GM20000 (cell line): Measurements from ENCODE around the gene MKRN2OS.

Source experiments
- DNase-seq: peaks from one replicate; pipeline ENCODE4 v3.0.0; 2012; ENCODE audit warnings: low spot score
- CTCF ChIP-seq: IDR thresholded peaks from 2 replicates; pipeline ENCODE4 v1.5.1; 2012; ENCODE audit warnings: mild to moderate bottlenecking, control low read depth; ENCODE audit errors: extremely low read depth, missing control alignments

MKRN2OS gene

GRCh38 chr3:12515631-12516030 is 29.7 kb downstream of the MKRN2OS start:
- no peak for TF ChIP-seq CTCF
- no peak for DNase-seq

GRCh38 chr3:12513694-12514446 is 31.4 kb downstream of the MKRN2OS start:
- no peak for TF ChIP-seq CTCF

GRCh38 chr3:12512534-12513118 is 32.7 kb downstream of the MKRN2OS start:
- no peak for DNase-seq
- TF ChIP-seq CTCF: no peak

More at GRCh38 chr3:12513694-12514446, 31.4 kb downstream of the MKRN2OS start:
- no peak for DNase-seq

GRCh38 chr3:12509466-12509865 is 35.8 kb downstream of the MKRN2OS start:
- DNase-seq: no peak
- no peak for TF ChIP-seq CTCF

- no peak for DNase-seq
- TF ChIP-seq CTCF: no peak
These were observed 37.0 kb downstream of the MKRN2OS start for GRCh38 chr3:12508291-12508700.

- no peak for TF ChIP-seq CTCF
- no peak for DNase-seq
These were observed 37.6 kb downstream of the MKRN2OS start for GRCh38 chr3:12507591-12508281.

- TF ChIP-seq CTCF: no peak
- no peak for DNase-seq
These were observed 39.0 kb downstream of the MKRN2OS start for GRCh38 chr3:12506201-12506709.
